Smooth muscle cell (in vitro differentiated cells): ENCODE results near the gene C18orf32. TPM values are rescaled to one million over a fixed set of nuclear protein-coding genes. Genes with fewer than 3 reads are reported as not detected.

ENCODE experiments used
- DNase-seq: peaks from one replicate; lab custom pipeline; 2025; ENCODE audit not compliant: unreplicated experiment; lab: John Stamatoyannopoulos, UW
- H2AFZ ChIP-seq: fragments of 200-600 bp; sonication (generic); 2 replicates; pipeline ENCODE4 v1.6.0; 2016; ENCODE audit warnings: antibody characterized with exemption, low read depth, mild to moderate bottlenecking
- H3F3A ChIP-seq: fragments of 200-600 bp; sonication (generic); 2 replicates; pipeline ENCODE4 v1.6.0; 2017; ENCODE audit warnings: antibody characterized with exemption, low read depth
- H3K27ac ChIP-seq: fragments of 200-600 bp; sonication (generic); 2 replicates; pipeline ENCODE4 v1.5.1; 2016; ENCODE audit warnings: low read depth, mild to moderate bottlenecking
- H3K27me3 ChIP-seq: fragments of 200-600 bp; sonication (generic); 2 replicates; pipeline ENCODE4 v1.6.1; 2016; ENCODE audit warnings: low read depth, mild to moderate bottlenecking
- H3K36me3 ChIP-seq: fragments of 200-600 bp; sonication (generic); 2 replicates; pipeline ENCODE4 v1.5.1; 2016; ENCODE audit warnings: low read depth
- H3K4me1 ChIP-seq: fragments of 200-600 bp; sonication (generic); 2 replicates; pipeline ENCODE4 v1.5.1; 2016; ENCODE audit warnings: low read depth
- H3K4me2 ChIP-seq: fragments of 200-600 bp; sonication (generic); 2 replicates; pipeline ENCODE4 v1.6.0; 2016; ENCODE audit warnings: mild to moderate bottlenecking
- H3K4me3 ChIP-seq: fragments of 200-600 bp; sonication (generic); 2 replicates; pipeline ENCODE4 v1.5.1; 2016; ENCODE audit warnings: mild to moderate bottlenecking
- H3K79me2 ChIP-seq: fragments of 200-600 bp; sonication (generic); 2 replicates; pipeline ENCODE4 v1.6.0; 2016; ENCODE audit warnings: low read depth, mild to moderate bottlenecking
- H3K9ac ChIP-seq: fragments of 200-600 bp; sonication (generic); 2 replicates; pipeline ENCODE4 v1.6.0; 2016; ENCODE audit warnings: low read depth
- H3K9me3 ChIP-seq: fragments of 200-600 bp; sonication (generic); replicated peaks from 2 replicates; pipeline ENCODE4 v1.5.1; 2016; ENCODE audit warnings: low read depth
- H4K20me1 ChIP-seq: fragments of 200-600 bp; sonication (generic); 2 replicates; pipeline ENCODE4 v1.6.0; 2016; ENCODE audit warnings: low read depth
- CTCF ChIP-seq: fragments of 200-600 bp; sonication (generic); IDR thresholded peaks from 2 replicates; pipeline ENCODE4 v1.5.1; 2017; ENCODE audit warnings: borderline replicate concordance, mild to moderate bottlenecking, antibody characterized with exemption; ENCODE audit not compliant: insufficient read depth, poor library complexity, severe bottlenecking
- WGBS: methylation state at CpG from one replicate; pipeline ENCODE4 v1.1.7; 2016; ENCODE audit warnings: low lambda C conversion rate; 5-methylcytosine and 5-hydroxymethylcytosine counted together
- polyA plus RNA-seq: library from polyadenylated mRNA; unstranded; fragments of >200 nt; fragmentation: Nextera tagmentation; extraction: Ambion mirVana; gene quantifications from 2 replicates; pipeline ENCODE4 v1.2.1, GENCODE V29; 2016
- total RNA-seq: library from RNA; depleted of rRNA; stranded (reverse); fragments of >200 nt; gene quantifications from 2 replicates; pipeline ENCODE4 v1.2.3, GENCODE V29; 2014

C18orf32 gene
- total and polyA plus RNA-seq, 2 experiments from 2014 or later: 74.9 to 87.2 TPM

GRCh38 chr18:49495480-49495879 lies 8.4 kb upstream of the C18orf32 start:
- H3K27ac ChIP-seq: no peak overlapping the region
- H3K36me3 ChIP-seq: no peaks in the 10 kb centered on the region
- WGBS: 55% methylated on average over 2 of the region's 2 CpGs
- no peak overlapping the region for H3K4me3 ChIP-seq
- H3K4me2 ChIP-seq: no peak overlapping the region
- no peak overlapping the region for H2AFZ ChIP-seq
- no peaks in the 10 kb centered on the region for H3K27me3 ChIP-seq
- H3K79me2 ChIP-seq: peaks cover 18% of the 10 kb centered on the region
- no peak overlapping the region for H3K9ac ChIP-seq
- TF ChIP-seq CTCF: no peak
- no peaks in the 10 kb centered on the region for H3K9me3 ChIP-seq
- peaks cover 16% of the 10 kb centered on the region for H4K20me1 ChIP-seq
- no peak for DNase-seq
- H3K4me1 ChIP-seq: peaks cover 25% of the 10 kb centered on the region
- H3F3A ChIP-seq: peaks cover 19% of the 10 kb centered on the region

GRCh38 chr18:49495076-49495475 lies 8.0 kb upstream of the C18orf32 start:
- Histone ChIP-seq H3K9ac (no peak overlapping the region), H3K4me1 (peaks cover 26% of the 10 kb centered on the region), H3K4me3 (no peak overlapping the region), H2AFZ (no peak overlapping the region), H3K27ac (no peak overlapping the region), H3F3A (peaks cover 23% of the 10 kb centered on the region), H3K27me3 (no peaks in the 10 kb centered on the region), H3K36me3 (no peaks in the 10 kb centered on the region), H3K9me3 (no peaks in the 10 kb centered on the region), H3K4me2 (no peak overlapping the region), H4K20me1 (peaks cover 20% of the 10 kb centered on the region), H3K79me2 (peaks cover 22% of the 10 kb centered on the region)
- WGBS: 58% methylated on average over 3 of the region's 3 CpGs
- DNase-seq: no peak
- no peak for TF ChIP-seq CTCF

- no peak for TF ChIP-seq CTCF
- Histone ChIP-seq H3K4me2 (no peak overlapping the region), H3K9ac (no peak overlapping the region), H3K27me3 (no peaks in the 10 kb centered on the region), H2AFZ (peak overlapping the region; percentile 84), H3K9me3 (no peaks in the 10 kb centered on the region), H3K36me3 (peaks cover 3% of the 10 kb centered on the region), H3K27ac (peak overlapping the region; percentile 46), H4K20me1 (peaks cover 24% of the 10 kb centered on the region), H3K4me3 (no peak overlapping the region), H3F3A (peaks cover 27% of the 10 kb centered on the region), H3K79me2 (peaks cover 27% of the 10 kb centered on the region), H3K4me1 (peaks cover 26% of the 10 kb centered on the region)
- WGBS: 67% methylated on average over 2 of the region's 2 CpGs
- DNase-seq: no peak
Measured at GRCh38 chr18:49494660-49495059, 7.6 kb upstream of the C18orf32 start.

GRCh38 chr18:49492694-49493033 lies 5.6 kb upstream of the C18orf32 start:
- WGBS: 50% methylated on average over 6 of the region's 6 CpGs
- H3K4me3 ChIP-seq: peak overlapping the region; percentile 89
- no peak for DNase-seq

More at GRCh38 chr18:49492694-49493033, 5.6 kb upstream of the C18orf32 start:
- peaks cover 31% of the 10 kb centered on the region for H4K20me1 ChIP-seq
- H3K4me1 ChIP-seq: peaks cover 28% of the 10 kb centered on the region
- peaks cover 3% of the 10 kb centered on the region for H3K36me3 ChIP-seq
- H3K9ac ChIP-seq: no peak overlapping the region
- H3F3A ChIP-seq: peaks cover 43% of the 10 kb centered on the region
- H3K9me3 ChIP-seq: no peaks in the 10 kb centered on the region
- no peaks in the 10 kb centered on the region for H3K27me3 ChIP-seq
- no peak overlapping the region for H3K4me2 ChIP-seq
- H3K27ac ChIP-seq: no peak overlapping the region
- H2AFZ ChIP-seq: peak overlapping the region; percentile 52
- peaks cover 29% of the 10 kb centered on the region for H3K79me2 ChIP-seq
- TF ChIP-seq CTCF: no peak
